ENCODE measurements around the gene DBH.

The DBH gene

GRCh38 chr9:133604214-133604613 is 31.9 kb upstream of the DBH start:
- no peak for DNase-seq (ENCODE audit: low read depth, low spot score)

GRCh38 chr9:133604856-133605255 is 31.3 kb upstream of the DBH start:
- no peak for DNase-seq (ENCODE audit: low read depth, low spot score)

- DNase-seq (ENCODE audit: low read depth, low spot score), result no peak
Measured at GRCh38 chr9:133605446-133605845, 30.7 kb upstream of the DBH start.

- no peak for DNase-seq (ENCODE audit: low read depth, low spot score)
Measured at GRCh38 chr9:133605856-133606707, 30.1 kb upstream of the DBH start.

GRCh38 chr9:133606708-133607025 is 29.5 kb upstream of the DBH start:
- no peak for DNase-seq (ENCODE audit: low read depth, low spot score)

GRCh38 chr9:133607381-133607780 is 28.8 kb upstream of the DBH start:
- DNase-seq (ENCODE audit: low read depth, low spot score), result no peak

- DNase-seq (ENCODE audit: low read depth, low spot score), result no peak
Measured at GRCh38 chr9:133607976-133608375, 28.2 kb upstream of the DBH start.

GRCh38 chr9:133608382-133608781 is 27.8 kb upstream of the DBH start:
- no peak for DNase-seq (ENCODE audit: low read depth, low spot score)

GRCh38 chr9:133608889-133609288 is 27.3 kb upstream of the DBH start:
- DNase-seq (ENCODE audit: low read depth, low spot score), result no peak

GRCh38 chr9:133609311-133610098 is 26.7 kb upstream of the DBH start, which contains the start of gene FAM163B:
Gene FAM163B, minus strand, starts transcription at chr9:133609389. Its CDS starts 29,166 bp downstream, at chr9:133580223.
- peak; percentile 85 for DNase-seq (ENCODE audit: low read depth, low spot score)

GRCh38 chr9:133610845-133611244 is 25.3 kb upstream of the DBH start:
- DNase-seq (ENCODE audit: low read depth, low spot score), result no peak

GRCh38 chr9:133612051-133612450 is 24.1 kb upstream of the DBH start:
- no peak for DNase-seq (ENCODE audit: low read depth, low spot score)

GRCh38 chr9:133612816-133613215 is 23.3 kb upstream of the DBH start:
- no peak for DNase-seq (ENCODE audit: low read depth, low spot score)

GRCh38 chr9:133613432-133613831 is 22.7 kb upstream of the DBH start:
- DNase-seq (ENCODE audit: low read depth, low spot score), result no peak

- no peak for DNase-seq (ENCODE audit: low read depth, low spot score)
Measured at GRCh38 chr9:133614056-133614455, 22.1 kb upstream of the DBH start.

- no peak for DNase-seq (ENCODE audit: low read depth, low spot score)
Measured at GRCh38 chr9:133614678-133615077, 21.5 kb upstream of the DBH start.

GRCh38 chr9:133615186-133615585 is 21.0 kb upstream of the DBH start:
- no peak for DNase-seq (ENCODE audit: low read depth, low spot score)

GRCh38 chr9:133615606-133616188 is 20.5 kb upstream of the DBH start:
- no peak for DNase-seq (ENCODE audit: low read depth, low spot score)

GRCh38 chr9:133616643-133617405 is 19.3 kb upstream of the DBH start:
- DNase-seq (ENCODE audit: low read depth, low spot score), result no peak

- no peak for DNase-seq (ENCODE audit: low read depth, low spot score)
Measured at GRCh38 chr9:133618726-133619125, 17.4 kb upstream of the DBH start.

GRCh38 chr9:133619791-133620190 is 16.4 kb upstream of the DBH start:
- DNase-seq (ENCODE audit: low read depth, low spot score), result no peak

All from astrocyte of the hippocampus (primary cell).